H1 (cell line): ENCODE results near the gene TRIM22. TPM values are rescaled to one million over a fixed set of nuclear protein-coding genes. Genes with fewer than 3 reads are reported as not detected.

Experiments used
- CTCF ChIA-PET: fragments of 300-600 bp; sonication (Branson Sonifier 250); formaldehyde crosslinking; loops from one replicate; lab custom pipeline; 2021; ENCODE audit not compliant: partially characterized antibody; lab: Charles Lee
- POLR2A ChIA-PET: fragments of 300-600 bp; sonication (Branson Sonifier 250); formaldehyde crosslinking; loops from one replicate; lab custom pipeline; 2021; ENCODE audit warnings: inconsistent platforms; ENCODE audit not compliant: partially characterized antibody; lab: Charles Lee
- DNase-seq, 2 experiments: peaks; one replicate each; pipeline versions ENCODE4 v3.0.0 to v3.0.0-alpha.2; 2010 to 2022; ENCODE audit warnings: low spot score in 2 of 2, low read depth in 1 of 2, mixed read lengths in 1 of 2
- FAIRE-seq: peaks from 2 replicates; lab custom pipeline; 2011; peaks lifted over from hg19 to GRCh38; lab: Jason Lieb, UNC
- H2AFZ ChIP-seq: 2 replicates; pipeline ENCODE4 v1.8.1; 2012; ENCODE audit warnings: low read length, inconsistent platforms
- H2AK5ac ChIP-seq: 2 replicates; pipeline ENCODE4 v1.6.1; 2013; ENCODE audit warnings: low read depth, low read length
- H2BK120ac ChIP-seq: replicated peaks from 2 replicates; pipeline ENCODE3; 2013; ENCODE audit warnings: low read depth, low read length, inconsistent platforms
- H2BK12ac ChIP-seq: 2 replicates; pipeline ENCODE4 v1.6.1; 2013; ENCODE audit warnings: low read depth, low read length
- H2BK15ac ChIP-seq: 2 replicates; pipeline ENCODE4 v1.6.1; 2013; ENCODE audit warnings: low read length
- H2BK20ac ChIP-seq: 2 replicates; pipeline ENCODE4 v1.6.1; 2013; ENCODE audit warnings: low read length
- H2BK5ac ChIP-seq: 2 replicates; pipeline ENCODE4 v1.6.1; 2013; ENCODE audit warnings: low read depth, low read length
- H3K14ac ChIP-seq: 2 replicates; pipeline ENCODE4 v1.6.1; 2013; ENCODE audit warnings: inconsistent platforms; ENCODE audit not compliant: insufficient read length
- H3K18ac ChIP-seq: 2 replicates; pipeline ENCODE4 v1.6.1; 2013; ENCODE audit warnings: low read length; ENCODE audit errors: extremely low read depth
- H3K23ac ChIP-seq: 2 replicates; pipeline ENCODE4 v1.6.1; 2013; ENCODE audit warnings: inconsistent platforms; ENCODE audit not compliant: insufficient read length
- H3K23me2 ChIP-seq: 2 replicates; pipeline ENCODE4 v1.6.1; 2013; ENCODE audit warnings: low read depth, low read length
- H3K27ac ChIP-seq: 2 replicates; pipeline ENCODE4 v1.6.1; 2011; ENCODE audit warnings: low read depth, low read length, inconsistent platforms
- H3K27me3 ChIP-seq, 4 experiments: replicated peaks in 1 of 4; 1 replicate in 1 of 4; 2 replicates in 3 of 4; pipeline versions ENCODE4 v1.6.1 to v1.8.1; 2011 to 2013; ENCODE audit warnings: low read length in 3 of 4, mild to moderate bottlenecking in 3 of 4, inconsistent platforms in 2 of 4, mixed read lengths in 2 of 4, moderate library complexity in 1 of 4; ENCODE audit not compliant: control insufficient read depth in 3 of 4, insufficient read depth in 3 of 4; ENCODE audit errors: extremely low read depth in 1 of 4
- H3K36me3 ChIP-seq, 4 experiments: 2 replicates each; pipeline versions ENCODE4 v1.6.1 to v1.8.1; 2011 to 2013; ENCODE audit warnings: mild to moderate bottlenecking in 4 of 4, low read length in 3 of 4, moderate library complexity in 2 of 4, control low read depth in 1 of 4, inconsistent platforms in 1 of 4; ENCODE audit not compliant: insufficient read depth in 4 of 4, control insufficient read depth in 2 of 4
- H3K4ac ChIP-seq: replicated peaks from 2 replicates; pipeline ENCODE3; 2013; ENCODE audit warnings: low read length, low read depth, mixed read lengths, inconsistent platforms; ENCODE audit not compliant: insufficient read length
- H3K4me1 ChIP-seq, 4 experiments: replicated peaks in 1 of 4; 1 replicate in 1 of 4; 2 replicates in 3 of 4; pipeline versions ENCODE4 v1.6.1 to v1.8.1; 2011 to 2013; ENCODE audit warnings: low read length in 3 of 4, inconsistent platforms in 2 of 4, mixed read lengths in 1 of 4; ENCODE audit not compliant: insufficient read depth in 4 of 4, control insufficient read depth in 3 of 4
- H3K4me2 ChIP-seq, 2 experiments: 2 replicates each; pipeline versions ENCODE4 v1.6.1 to v1.8.1; 2011 to 2013; ENCODE audit warnings: low read depth in 2 of 2, low read length in 2 of 2, control low read depth in 1 of 2, inconsistent platforms in 1 of 2, mild to moderate bottlenecking in 1 of 2; ENCODE audit not compliant: insufficient read depth in 1 of 2
- H3K4me3 ChIP-seq, 4 experiments: fragments of 200-600, 300-600 bp in 1 of 4; sonication (generic), shearing (Covaris generic), sonication (Bioruptor Twin) in 1 of 4; 2 replicates each; pipeline versions ENCODE4 v1.5.1 to v1.8.1; 2011 to 2016; ENCODE audit warnings: low read length in 4 of 4, low read depth in 3 of 4, control low read depth in 2 of 4, inconsistent platforms in 2 of 4, mild to moderate bottlenecking in 2 of 4, mixed read lengths in 1 of 4, moderate library complexity in 1 of 4; ENCODE audit not compliant: insufficient read depth in 2 of 4; ENCODE audit errors: extremely low read depth in 1 of 4
- H3K56ac ChIP-seq: replicated peaks from 2 replicates; pipeline ENCODE3; 2013; ENCODE audit warnings: low read depth, mild to moderate bottlenecking, mixed read lengths, low read length, inconsistent platforms; ENCODE audit not compliant: insufficient read length
- H3K79me1 ChIP-seq: 2 replicates; pipeline ENCODE4 v1.6.1; 2013; ENCODE audit warnings: low read depth, low read length, control low read depth
- H3K79me2 ChIP-seq, 2 experiments: 2 replicates each; pipeline versions ENCODE4 v1.6.1 to v1.8.1; 2012 to 2013; ENCODE audit warnings: low read length in 2 of 2, mild to moderate bottlenecking in 2 of 2, inconsistent platforms in 1 of 2; ENCODE audit not compliant: insufficient read depth in 2 of 2, control insufficient read depth in 1 of 2
- H3K9ac ChIP-seq, 4 experiments: replicated peaks in 1 of 4; 1 replicate in 1 of 4; 2 replicates in 3 of 4; pipeline versions ENCODE4 v1.6.1 to v1.8.1; 2011 to 2013; ENCODE audit warnings: low read depth in 3 of 4, low read length in 3 of 4, control low read depth in 2 of 4, mild to moderate bottlenecking in 2 of 4, moderate library complexity in 2 of 4, inconsistent platforms in 1 of 4; ENCODE audit errors: extremely low read depth in 1 of 4
- H3K9me3 ChIP-seq, 2 experiments: 2 replicates each; pipeline versions ENCODE4 v1.6.1 to v1.8.1; 2012 to 2013; ENCODE audit warnings: mild to moderate bottlenecking in 2 of 2, moderate library complexity in 2 of 2, control low read depth in 1 of 2, inconsistent platforms in 1 of 2, low read depth in 1 of 2, low read length in 1 of 2, mixed read lengths in 1 of 2; ENCODE audit not compliant: insufficient read depth in 2 of 2
- H4K20me1 ChIP-seq, 2 experiments: replicated peaks in 1 of 2; 2 replicates each; pipeline versions ENCODE3 to v1.8.1; 2011 to 2013; ENCODE audit warnings: inconsistent platforms in 2 of 2, low read length in 2 of 2, mild to moderate bottlenecking in 1 of 2; ENCODE audit not compliant: insufficient read depth in 2 of 2, control insufficient read depth in 1 of 2
- H4K5ac ChIP-seq: 2 replicates; pipeline ENCODE4 v1.6.1; 2013; ENCODE audit warnings: low read length, low read depth, mixed read lengths, inconsistent platforms; ENCODE audit not compliant: insufficient read length
- H4K8ac ChIP-seq: 2 replicates; pipeline ENCODE4 v1.8.0; 2013; ENCODE audit warnings: mild to moderate bottlenecking, moderate library complexity, low read length, inconsistent platforms; ENCODE audit not compliant: insufficient read depth; ENCODE audit errors: extremely low read depth
- H4K91ac ChIP-seq: replicated peaks from 2 replicates; pipeline ENCODE3; 2013; ENCODE audit warnings: low read length, mixed read lengths, inconsistent platforms; ENCODE audit not compliant: insufficient read length
- ATF2 ChIP-seq: IDR thresholded peaks from 2 replicates; pipeline ENCODE4 v1.6.1; 2012; ENCODE audit warnings: low read length, inconsistent platforms
- CTCF ChIP-seq, 3 experiments: IDR thresholded peaks; 1 replicate in 2 of 3; 2 replicates in 1 of 3; pipeline versions ENCODE4 v1.5.1 to v1.6.1; 2011; ENCODE audit warnings: low read length in 3 of 3, mild to moderate bottlenecking in 3 of 3, inconsistent platforms in 2 of 3, low read depth in 1 of 3, moderate library complexity in 1 of 3; ENCODE audit not compliant: insufficient read depth in 1 of 3; ENCODE audit errors: control extremely low read depth in 1 of 3
- JUN ChIP-seq: IDR thresholded peaks from 2 replicates; pipeline ENCODE4 v1.6.1; 2011; ENCODE audit warnings: low read depth, mild to moderate bottlenecking, improper control_type of control experiment, low read length
- POU5F1 ChIP-seq: IDR thresholded peaks from 2 replicates; pipeline ENCODE4 v1.6.1; 2011; ENCODE audit warnings: low read depth, mild to moderate bottlenecking, low read length, moderate library complexity
- RAD21 ChIP-seq, 2 experiments: IDR thresholded peaks in 1 of 2; conservative IDR thresholded peaks in 1 of 2; 2 replicates each; pipeline ENCODE4 v1.6.1; 2011; ENCODE audit warnings: low read depth in 2 of 2, low read length in 2 of 2, improper control_type of control experiment in 1 of 2, inconsistent platforms in 1 of 2, mild to moderate bottlenecking in 1 of 2, moderate library complexity in 1 of 2
- SP1 ChIP-seq: IDR thresholded peaks from 2 replicates; pipeline ENCODE4 v1.6.1; 2011; ENCODE audit warnings: low read depth, low read length
- SP2 ChIP-seq: IDR thresholded peaks from 2 replicates; pipeline ENCODE4 v1.6.1; 2012; ENCODE audit warnings: mild to moderate bottlenecking, low read length, inconsistent platforms
- SUZ12 ChIP-seq: fragments of 200-600 bp; sonication (generic); IDR thresholded peaks from 2 replicates; pipeline ENCODE4 v1.6.1; 2012; ENCODE audit warnings: mild to moderate bottlenecking, inconsistent platforms, low read length, moderate library complexity, mixed read lengths
- TEAD4 ChIP-seq: IDR thresholded peaks from 2 replicates; pipeline ENCODE4 v1.6.1; 2012; ENCODE audit warnings: low read depth, low read length, inconsistent platforms, mixed read lengths
- WGBS, 2 experiments: shearing (Covaris generic) in 1 of 2; methylation state at CpG; one replicate each; pipeline versions ENCODE4 v1.1.6 to v1.1.7; 2013 to 2015; ENCODE audit warnings: low lambda C conversion rate in 2 of 2, mixed read lengths in 2 of 2, inconsistent platforms in 1 of 2, low coverage in 1 of 2, missing lambda C conversion rate in 1 of 2; ENCODE audit not compliant: insufficient replicate concordance in 2 of 2, insufficient coverage in 1 of 2, insufficient read length in 1 of 2; ENCODE audit errors: extremely low coverage in 1 of 2, missing lambda C conversion rate in 1 of 2; 5-methylcytosine and 5-hydroxymethylcytosine counted together
- polyA plus RNA-seq, 7 experiments: library from polyadenylated mRNA; depleted of rRNA in 3 of 7; stranded (reverse) in 5 of 7; unstranded in 2 of 7; fragments of >200 nt in 5 of 7; fragments of 200-250 nt in 2 of 7; gene quantifications; 1 replicate in 5 of 7; 2 replicates in 1 of 7; 4 replicates in 1 of 7; pipeline versions ENCODE4 v1.2.1 to v1.2.3, GENCODE V29; 2011 to 2013; ENCODE audit warnings: missing spikeins in 2 of 7, mixed read lengths in 2 of 7
- total RNA-seq: library from RNA; stranded (reverse); fragmentation: NEBNext Ultra II Directional; extraction: Animal tissue kit (Norgen Biotek cat#: 25700); gene quantifications from 2 replicates; pipeline ENCODE4 v1.2.1, GENCODE V29; 2021

The TRIM22 gene
- total and polyA plus RNA-seq, 2 of the 8 experiments (the other 6 are each of a cell fraction or from before 2014, with no cell fraction given): 56.0 to 82.7 TPM

- Histone ChIP-seq H2AK5ac (no peak overlapping the region), H3K14ac (no peak overlapping the region), H3K9ac (no peak overlapping the region), H4K8ac (no peak overlapping the region), H3K36me3 (peaks cover 0 to 4% (median 0%) of the 10 kb centered on the region in 4 experiments; a peak in 2 of 8 replicates), H3K79me2 (peaks cover 0 to 14% of the 10 kb centered on the region in 2 experiments; a peak in 2 of 4 replicates), H2BK15ac (no peak overlapping the region), H3K27ac (no peak overlapping the region), H4K5ac (no peak overlapping the region), H4K20me1 (no peaks in the 10 kb centered on the region), H3K4me3 (no peak overlapping the region), H3K9me3 (peaks cover 0 to 12% of the 10 kb centered on the region in 2 experiments; a peak in 1 of 4 replicates), H4K91ac (no peak overlapping the region), H3K23ac (no peak overlapping the region), H3K4me2 (no peak overlapping the region), H2BK120ac (no peak overlapping the region), H3K79me1 (no peaks in the 10 kb centered on the region; the same call in 1 of the 2 replicates), H3K56ac (no peak overlapping the region), H3K27me3 (no peaks in the 10 kb centered on the region), H2BK5ac (no peak overlapping the region), H2AFZ (no peak overlapping the region), H3K23me2 (peaks cover 5% of the 10 kb centered on the region), H2BK12ac (no peak overlapping the region), H3K4ac (no peak overlapping the region), H2BK20ac (no peak overlapping the region), H3K18ac (no peak overlapping the region), H3K4me1 (peaks cover 0 to 12% (median 2%) of the 10 kb centered on the region in 4 experiments; a peak in 4 of 7 replicates)
- DNase-seq (no peak), FAIRE-seq (no peak)
- ChIA-PET CTCF (no interaction called here), POLR2A (no interaction called here)
- 97% methylated on average over 4 of the region's 4 CpGs; no CpG with 5 or more reads in 1 of the 2 experiments for WGBS, 2 experiments
- TF ChIP-seq POU5F1 (no peak), ATF2 (no peak), SP2 (no peak), SUZ12 (no peak), RAD21 (IDR thresholded peaks at IDR 0.05 in 1 of 2, conservative IDR thresholded peaks at IDR 0.05 in 1 of 2; ENCODE audit: low read depth in 2 of 2, low read length in 2 of 2) (no peak), CTCF (IDR thresholded peaks at IDR 0.05; ENCODE audit: control extremely low read depth in 1 of 3, insufficient read depth in 1 of 3, low read depth in 1 of 3, low read length in 3 of 3) (no peak), JUN (no peak), SP1 (no peak), TEAD4 (no peak)
These were observed 3.2 kb upstream of the TRIM22 start for GRCh38 chr11:5686426-5686825.
